Activated T-cell treated with anti-CD3 and anti-CD28 coated beads, Interleukin-2, amount 50 U/mL, for 72 hours (primary cell): ENCODE results near the gene BFSP2. TPM values are rescaled to one million over a fixed set of nuclear protein-coding genes. Genes with fewer than 3 reads are reported as not detected.
"Not testable (repeated sequence)": the region's sequence is repeated elsewhere in the genome, so short reads cannot be mapped to it uniquely, and the experiment has no call there.

Experiments
- ATAC-seq, 2 donors: fragments of 150-1000 bp; cut with Tn5 transposase; replicated peaks in 1 of 2; 2 replicates each; pipeline ENCODE4 v1.10.0; 2021; ENCODE audit warnings: moderate library complexity in 2 of 2, mild to moderate bottlenecking in 1 of 2
- DNase-seq, 2 donors: peaks; one replicate each; pipeline ENCODE4 v3.0.0; 2021 to 2022; ENCODE audit warnings: mixed read lengths in 1 of 2
- H3K27ac Mint-ChIP-seq: one replicate; pipeline ENCODE4 v1.8.0; 2022; ENCODE audit warnings: mild to moderate bottlenecking, moderate library complexity, mixed read lengths
- H3K27me3 Mint-ChIP-seq: one replicate; pipeline ENCODE4 v1.8.0; 2022; ENCODE audit warnings: low read depth, mixed read lengths
- H3K36me3 Mint-ChIP-seq, 2 donors: one replicate each; pipeline ENCODE4 v1.8.0; 2022; ENCODE audit warnings: mixed read lengths in 2 of 2, mild to moderate bottlenecking in 1 of 2; ENCODE audit not compliant: insufficient read depth in 2 of 2
- H3K4me1 Mint-ChIP-seq: one replicate; pipeline ENCODE4 v1.8.0; 2022; ENCODE audit warnings: low read depth, mixed read lengths
- H3K4me3 Mint-ChIP-seq, 2 donors: one replicate each; pipeline ENCODE4 v1.8.0; 2022; ENCODE audit warnings: mild to moderate bottlenecking in 2 of 2, mixed read lengths in 2 of 2, moderate library complexity in 2 of 2
- H3K9me3 Mint-ChIP-seq, 2 donors: one replicate each; pipeline ENCODE4 v1.8.0; 2022; ENCODE audit warnings: mixed read lengths in 2 of 2
- total RNA-seq, 2 donors: library from RNA; stranded (reverse); gene quantifications; one replicate each; pipeline ENCODE4 v1.2.3, GENCODE V29; 2022

The BFSP2 gene
- total RNA-seq, 2 donors from 2014 or later: not detected

DNA sequence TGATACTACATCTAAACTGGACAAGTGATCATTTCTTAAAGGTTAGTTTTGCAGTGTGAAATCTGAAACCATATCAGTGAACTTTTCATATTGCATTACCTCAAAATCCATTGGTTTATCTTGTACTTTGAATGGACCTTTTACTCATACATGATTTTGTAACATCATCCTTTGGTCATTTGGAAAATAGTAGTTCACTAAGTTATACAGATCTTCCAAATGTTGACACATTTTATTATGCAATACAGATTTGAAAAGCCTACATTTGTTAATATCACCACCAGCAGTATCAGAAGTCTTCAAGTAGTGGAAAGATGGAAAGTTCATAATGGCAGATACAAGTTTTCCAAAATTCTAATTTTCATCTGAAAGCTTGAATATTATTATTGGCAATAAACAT, 109.6 kb downstream of the BFSP2 start:
- ATAC-seq (no peak), DNase-seq (no peak)
- Mint-ChIP-seq H3K9me3 (no peaks in the 10 kb centered on the region), H3K27ac (no peak overlapping the region), H3K4me1 (peaks cover 14% of the 10 kb centered on the region), H3K27me3 (no peaks in the 10 kb centered on the region), H3K4me3 (no peak overlapping the region), H3K36me3 (no peaks in the 10 kb centered on the region)

DNA sequence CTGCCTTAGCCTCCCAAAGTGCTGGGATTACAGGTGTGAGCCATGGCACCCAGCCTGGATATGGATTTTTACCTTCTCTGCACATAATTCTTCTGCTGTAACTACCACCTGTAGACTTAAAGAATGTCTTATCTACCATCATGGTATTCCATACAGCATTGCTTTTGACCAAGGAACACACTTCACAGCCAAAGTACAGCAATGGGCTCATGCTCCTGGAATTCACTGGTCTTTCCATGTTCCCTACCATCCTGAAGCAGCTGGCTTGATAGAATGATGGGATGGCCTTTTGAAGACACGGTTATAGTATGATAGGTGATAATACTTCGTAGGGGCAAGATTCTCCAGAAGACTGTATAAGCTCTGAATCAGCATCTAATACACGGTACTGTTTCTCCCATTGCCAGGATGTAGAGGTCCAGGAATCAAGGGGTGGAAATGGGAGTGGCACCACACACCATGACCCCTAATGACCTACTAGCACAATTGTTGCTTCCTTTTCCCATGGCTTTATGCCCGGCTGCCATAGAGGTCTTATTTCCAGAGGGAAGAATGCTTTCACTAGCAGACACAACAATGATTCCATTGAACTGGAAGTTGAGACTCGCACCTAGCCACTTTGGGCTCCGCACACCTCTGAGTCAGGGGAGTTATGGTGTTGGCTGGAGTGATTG, 112.7 kb downstream of the BFSP2 start:
- no peak for ATAC-seq
- H3K36me3 Mint-ChIP-seq: no peaks in the 10 kb centered on the region
- H3K4me1 Mint-ChIP-seq: no peaks in the 10 kb centered on the region
- no peak overlapping the region for H3K27ac Mint-ChIP-seq
- no peaks in the 10 kb centered on the region for H3K9me3 Mint-ChIP-seq
- no peaks in the 10 kb centered on the region for H3K27me3 Mint-ChIP-seq
- no peak for DNase-seq
- H3K4me3 Mint-ChIP-seq: no peak overlapping the region

DNA sequence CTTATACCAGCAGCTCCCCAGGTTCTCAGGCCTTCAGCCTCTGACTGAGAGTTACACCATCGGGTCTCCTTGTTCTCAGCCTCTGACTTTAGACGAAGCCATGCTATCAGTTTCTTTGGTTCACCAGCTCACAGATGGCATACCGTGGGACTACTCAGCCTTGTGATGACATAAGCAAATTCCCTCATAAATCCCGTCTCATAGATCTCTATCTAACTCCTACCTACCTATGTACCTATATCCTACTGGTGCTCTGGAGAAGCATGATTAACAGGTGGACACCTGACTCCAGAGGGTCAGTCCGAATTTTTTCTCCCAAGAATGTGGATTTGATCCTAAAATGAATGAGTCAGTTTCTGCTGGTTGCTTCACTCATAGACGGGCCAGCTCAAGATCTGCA, 114.6 kb downstream of the BFSP2 start:
- Mint-ChIP-seq H3K36me3 (no peaks in the 10 kb centered on the region), H3K4me3 (no peak overlapping the region), H3K27me3 (no peaks in the 10 kb centered on the region), H3K27ac (no peak overlapping the region), H3K9me3 (no peaks in the 10 kb centered on the region), H3K4me1 (no peaks in the 10 kb centered on the region)
- ATAC-seq (no peak), DNase-seq (no peak)

DNA sequence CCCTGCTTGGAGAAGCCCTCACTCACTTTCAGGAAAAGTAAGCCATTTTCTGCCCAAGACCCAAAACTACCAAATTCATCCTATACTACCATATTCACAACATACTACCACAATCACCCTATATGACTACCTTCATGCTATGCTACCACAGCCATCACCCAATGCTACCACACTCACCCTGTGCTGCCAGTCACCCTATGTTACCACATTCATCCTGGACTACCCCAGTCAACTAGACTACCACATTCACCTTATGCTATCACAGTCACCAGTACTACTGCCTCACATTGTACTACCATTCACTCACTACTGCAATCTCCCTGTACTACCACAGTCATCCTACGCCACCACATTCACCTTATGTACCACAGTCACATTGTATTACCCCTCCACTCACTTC, 115.3 kb downstream of the BFSP2 start:
- no peaks in the 10 kb centered on the region for H3K27me3 Mint-ChIP-seq
- H3K9me3 Mint-ChIP-seq: no peaks in the 10 kb centered on the region
- ATAC-seq (peak; percentile 55 to 73), DNase-seq (no peak)
- no peaks in the 10 kb centered on the region for H3K36me3 Mint-ChIP-seq
- no peak overlapping the region for H3K4me3 Mint-ChIP-seq
- H3K4me1 Mint-ChIP-seq: no peaks in the 10 kb centered on the region
- no peak overlapping the region for H3K27ac Mint-ChIP-seq

DNA sequence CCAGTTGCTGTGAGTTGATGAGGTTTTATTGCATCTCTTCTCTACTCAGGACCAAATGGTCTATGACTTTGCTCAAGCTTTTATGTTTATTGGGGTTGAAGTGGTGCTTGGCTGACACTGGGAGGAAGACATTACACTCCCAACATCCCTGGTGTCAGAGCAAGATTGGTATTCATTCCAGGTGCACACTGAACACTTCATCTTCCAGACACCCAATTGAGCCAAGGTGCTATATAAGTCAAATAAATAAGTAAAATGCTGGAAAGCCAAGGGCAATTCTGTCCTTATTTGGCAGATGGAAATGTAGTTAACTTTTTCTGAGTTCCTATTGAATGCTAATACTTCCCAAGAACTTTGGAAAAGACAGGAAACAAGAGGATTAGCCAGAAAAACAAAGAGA, 120.4 kb downstream of the BFSP2 start:
- ATAC-seq: no peak

DNA sequence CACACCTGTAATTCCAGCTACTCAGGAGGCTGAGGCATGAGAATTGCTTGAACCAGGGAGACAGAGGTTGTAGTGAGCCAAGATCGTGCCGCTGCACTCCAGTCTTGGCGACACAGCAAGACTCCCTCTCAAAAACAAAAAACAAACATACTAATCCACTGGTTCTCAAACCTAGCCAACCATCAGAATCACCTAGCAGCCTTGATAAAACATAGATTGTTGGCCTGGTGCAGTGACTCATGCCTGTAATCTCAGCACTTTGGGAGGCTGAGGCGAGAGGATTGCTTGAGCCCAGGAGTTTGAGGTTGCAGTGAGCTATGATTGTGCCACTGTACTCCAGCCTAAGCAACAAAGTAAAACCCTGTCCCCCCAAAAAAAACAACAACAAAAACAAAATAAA, 121.1 kb downstream of the BFSP2 start:
- H3K9me3 Mint-ChIP-seq, H3K27me3 Mint-ChIP-seq, ATAC-seq, DNase-seq, H3K36me3 Mint-ChIP-seq, H3K4me1 Mint-ChIP-seq, H3K4me3 Mint-ChIP-seq, H3K27ac Mint-ChIP-seq: not testable (repeated sequence)

More for the DNA sequence above, 120.4 kb downstream of the BFSP2 start:
- H3K4me3 Mint-ChIP-seq: no peak overlapping the region
- no peak for DNase-seq
- H3K27ac Mint-ChIP-seq: no peak overlapping the region
- no peaks in the 10 kb centered on the region for H3K4me1 Mint-ChIP-seq
- no peaks in the 10 kb centered on the region for H3K9me3 Mint-ChIP-seq
- no peaks in the 10 kb centered on the region for H3K27me3 Mint-ChIP-seq
- H3K36me3 Mint-ChIP-seq: no peaks in the 10 kb centered on the region

DNA sequence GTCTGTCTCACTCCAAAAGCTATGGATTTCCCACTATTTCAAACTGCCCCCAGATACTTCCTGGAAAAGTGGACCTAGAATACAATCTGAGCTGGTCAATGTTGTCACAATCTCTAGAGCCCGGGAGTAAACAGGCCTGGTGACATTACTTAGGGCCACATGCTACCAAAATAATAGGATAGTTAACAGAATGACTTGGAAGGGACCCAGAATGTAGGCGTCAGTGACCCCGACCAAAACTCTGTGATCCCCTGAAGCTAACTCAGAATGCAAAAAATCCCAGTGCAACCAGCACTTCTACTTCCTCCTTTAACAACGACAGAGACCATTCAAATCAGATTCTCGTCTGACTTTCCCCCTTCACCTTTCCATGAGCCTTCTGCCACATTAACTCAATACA, 122.1 kb downstream of the BFSP2 start:
- no peaks in the 10 kb centered on the region for H3K36me3 Mint-ChIP-seq
- DNase-seq: no peak
- H3K4me3 Mint-ChIP-seq: no peak overlapping the region
- no peaks in the 10 kb centered on the region for H3K27me3 Mint-ChIP-seq
- no peaks in the 10 kb centered on the region for H3K4me1 Mint-ChIP-seq
- no peak overlapping the region for H3K27ac Mint-ChIP-seq
- no peaks in the 10 kb centered on the region for H3K9me3 Mint-ChIP-seq
- no peak for ATAC-seq

DNA sequence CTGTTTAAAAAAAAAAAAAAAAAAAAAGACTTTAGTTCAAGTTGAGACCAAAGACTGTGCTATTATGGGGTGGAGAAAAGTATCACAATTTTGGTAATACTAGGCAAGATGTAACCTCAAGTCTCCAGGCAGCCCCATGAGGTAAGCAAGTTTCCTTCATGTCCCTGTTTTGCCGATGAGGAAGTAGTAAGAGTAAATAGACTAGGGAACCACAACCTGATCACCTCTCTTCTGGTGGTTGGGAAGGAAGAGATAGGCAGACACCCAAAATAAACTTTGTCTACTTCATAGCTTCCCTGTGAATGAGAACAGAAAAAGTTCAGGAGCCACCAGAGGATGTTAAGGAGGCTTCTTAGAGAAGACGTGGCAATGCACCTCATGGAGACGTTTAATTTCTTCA, 123.9 kb downstream of the BFSP2 start:
- H3K36me3 Mint-ChIP-seq, H3K4me1 Mint-ChIP-seq, H3K9me3 Mint-ChIP-seq, H3K27ac Mint-ChIP-seq, H3K4me3 Mint-ChIP-seq, ATAC-seq, DNase-seq, H3K27me3 Mint-ChIP-seq: not testable (repeated sequence)

Other genes starting within 250 kb of the BFSP2 start
- 100 to 1,000 TPM; 261 to 288 TPM for gene CDV3, start 173.6 kb downstream of the BFSP2 start, total RNA-seq